MCF 10A (cell line): ENCODE data around the gene UNCX. TPM values are rescaled to one million over a fixed set of nuclear protein-coding genes. Genes with fewer than 3 reads are reported as not detected.

Experiments used
- BruUV-seq: library from RNA; stranded (reverse); fragments of 400-500 nt; replicated peaks from 2 replicates; lab custom pipeline; 2021; lab: Mats Ljungman, UMichigan
- CTCF ChIA-PET: fragments of 300-600 bp; sonication (Branson Sonifier 250); formaldehyde crosslinking; extraction: SDS; loops from one replicate; lab custom pipeline; 2021; ENCODE audit warnings: antibody characterized with exemption, inconsistent platforms; lab: Yijun Ruan, JAX
- POLR2A ChIA-PET: fragments of 300-600, 350-650 bp; sonication (Branson Sonifier 250); formaldehyde crosslinking; extraction: SDS; loops from one replicate; lab custom pipeline; 2020; ENCODE audit warnings: antibody characterized with exemption, inconsistent platforms; lab: Yijun Ruan, JAX
- DNase-seq: peaks from one replicate; pipeline ENCODE4 v3.0.0-alpha.2; 2018; ENCODE audit not compliant: unreplicated experiment
- H3K27ac Mint-ChIP-seq: one replicate; pipeline ENCODE4 v1.8.0; 2022; ENCODE audit warnings: mild to moderate bottlenecking, low read depth, mixed read lengths; ENCODE audit not compliant: unreplicated experiment
- H3K27me3 Mint-ChIP-seq: one replicate; pipeline ENCODE4 v1.8.0; 2022; ENCODE audit warnings: mixed read lengths; ENCODE audit not compliant: insufficient read depth, unreplicated experiment
- H3K36me3 Mint-ChIP-seq: one replicate; pipeline ENCODE4 v1.8.0; 2022; ENCODE audit warnings: mild to moderate bottlenecking, moderate library complexity, mixed read lengths; ENCODE audit not compliant: insufficient read depth, unreplicated experiment
- H3K4me1 Mint-ChIP-seq: one replicate; pipeline ENCODE4 v1.8.0; 2022; ENCODE audit warnings: mixed read lengths; ENCODE audit not compliant: insufficient read depth, unreplicated experiment
- H3K4me3 Mint-ChIP-seq: one replicate; pipeline ENCODE4 v1.8.0; 2022; ENCODE audit warnings: mild to moderate bottlenecking, moderate library complexity, mixed read lengths; ENCODE audit not compliant: unreplicated experiment
- H3K9me3 Mint-ChIP-seq: one replicate; pipeline ENCODE4 v1.8.0; 2022; ENCODE audit warnings: mixed read lengths; ENCODE audit not compliant: unreplicated experiment
- CTCF ChIP-seq: fragments of 200-600 bp; IDR thresholded peaks from one replicate; pipeline ENCODE4 v1.8.0; 2022; ENCODE audit warnings: antibody characterized with exemption, mild to moderate bottlenecking; ENCODE audit not compliant: unreplicated experiment
- intact Hi-C: fragments of 100-400 bp; cut with micrococcal nuclease; formaldehyde crosslinking; loops from 2 replicates; pipeline ENCODE4 v1.14.1; 2022
- total RNA-seq: library from RNA; stranded (reverse); gene quantifications from 2 replicates; pipeline ENCODE4 v1.2.3, GENCODE V29; 2022

The UNCX gene
- total RNA-seq, 1 experiment from 2014 or later = not detected

- Mint-ChIP-seq H3K27ac (no peak overlapping the region), H3K4me1 (no peaks in the 10 kb centered on the region), H3K9me3 (no peaks in the 10 kb centered on the region), H3K27me3 (peaks cover 61% of the 10 kb centered on the region), H3K36me3 (no peaks in the 10 kb centered on the region), H3K4me3 (no peak overlapping the region)
- no peak for DNase-seq
- CTCF ChIA-PET = no interaction called here
- intact Hi-C loops = no loop called here
- no peak for TF ChIP-seq CTCF
- no TSS peak for BruUV-seq
- POLR2A ChIA-PET = no interaction called here
These were observed 23.9 kb downstream of the UNCX start for GRCh38 chr7:1256621-1257020.

DNA sequence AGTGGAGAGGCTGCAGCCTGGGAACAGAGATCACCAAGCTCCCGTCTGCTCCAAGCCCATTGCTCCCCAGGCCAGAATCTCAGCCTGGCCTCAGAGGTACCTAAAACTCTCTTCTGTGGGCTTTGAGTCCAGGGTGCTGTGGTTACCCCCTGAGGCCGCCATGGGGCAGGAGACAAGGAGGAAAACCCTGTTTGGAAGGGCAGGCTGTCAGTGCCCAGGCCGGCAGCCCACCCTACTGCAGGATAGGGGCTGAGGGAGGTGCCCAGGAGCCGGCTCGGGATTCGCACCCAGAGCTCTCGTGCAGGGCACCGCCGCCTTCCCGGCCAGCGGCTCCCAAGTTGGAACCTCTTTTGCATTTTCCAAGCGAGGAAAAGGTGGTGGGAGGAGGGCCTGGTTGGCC, 24.5 kb downstream of the UNCX start:
- Mint-ChIP-seq H3K4me1 (no peaks in the 10 kb centered on the region), H3K27ac (no peak overlapping the region), H3K36me3 (no peaks in the 10 kb centered on the region), H3K4me3 (no peak overlapping the region), H3K9me3 (no peaks in the 10 kb centered on the region), H3K27me3 (peaks cover 66% of the 10 kb centered on the region)
- ChIA-PET CTCF (no interaction called here), POLR2A (no interaction called here)
- no peak for TF ChIP-seq CTCF
- no TSS peak for BruUV-seq
- intact Hi-C loops = no loop called here
- no peak for DNase-seq

GRCh38 chr7:1257863-1258262, 25.2 kb downstream of the UNCX start:
- intact Hi-C loops = no loop called here
- ChIA-PET POLR2A (no interaction called here), CTCF (no interaction called here)
- no peaks in the 10 kb centered on the region for H3K9me3 Mint-ChIP-seq
- TF ChIP-seq CTCF = no peak
- H3K27me3 Mint-ChIP-seq = peaks cover 66% of the 10 kb centered on the region
- no peak overlapping the region for H3K27ac Mint-ChIP-seq
- no peaks in the 10 kb centered on the region for H3K4me1 Mint-ChIP-seq
- H3K4me3 Mint-ChIP-seq = no peak overlapping the region
- no peaks in the 10 kb centered on the region for H3K36me3 Mint-ChIP-seq
- BruUV-seq = no TSS peak
- no peak for DNase-seq

- Mint-ChIP-seq H3K27ac (no peak overlapping the region), H3K4me1 (no peaks in the 10 kb centered on the region), H3K9me3 (no peaks in the 10 kb centered on the region), H3K27me3 (peaks cover 64% of the 10 kb centered on the region), H3K36me3 (no peaks in the 10 kb centered on the region), H3K4me3 (no peak overlapping the region)
- DNase-seq = no peak
- no TSS peak for BruUV-seq
- intact Hi-C loops = no loop called here
- ChIA-PET CTCF (no interaction called here), POLR2A (no interaction called here)
- no peak for TF ChIP-seq CTCF
These were observed 27.1 kb downstream of the UNCX start for GRCh38 chr7:1259621-1260243.
